PC-9 (cell line): Measurements from ENCODE around the gene FUCA2.

Source experiments
- CTCF ChIP-seq: fragments of 200-600 bp; sonication (generic); conservative IDR thresholded peaks from 2 replicates; pipeline ENCODE4 v1.6.1; 2017; ENCODE audit warnings: mixed run types, antibody characterized with exemption, mild to moderate bottlenecking, moderate library complexity
- EZH2 ChIP-seq: fragments of 200-600 bp; sonication (generic); IDR thresholded peaks from 2 replicates; pipeline ENCODE4 v1.8.0; 2017; ENCODE audit warnings: antibody characterized with exemption, low read depth

- no peak for TF ChIP-seq CTCF
- no peak for TF ChIP-seq EZH2
Measured at GRCh38 chr6:143549949-143550268, 38.4 kb upstream of the FUCA2 start.
